GM10847 (cell line): ENCODE measurements around the gene SORL1.

Experiments used
- POLR2A ChIP-seq: IDR thresholded peaks from 2 replicates; pipeline ENCODE4 v1.6.1; 2011; ENCODE audit not compliant: insufficient read length; ENCODE audit errors: extremely low read depth

Gene SORL1

DNA sequence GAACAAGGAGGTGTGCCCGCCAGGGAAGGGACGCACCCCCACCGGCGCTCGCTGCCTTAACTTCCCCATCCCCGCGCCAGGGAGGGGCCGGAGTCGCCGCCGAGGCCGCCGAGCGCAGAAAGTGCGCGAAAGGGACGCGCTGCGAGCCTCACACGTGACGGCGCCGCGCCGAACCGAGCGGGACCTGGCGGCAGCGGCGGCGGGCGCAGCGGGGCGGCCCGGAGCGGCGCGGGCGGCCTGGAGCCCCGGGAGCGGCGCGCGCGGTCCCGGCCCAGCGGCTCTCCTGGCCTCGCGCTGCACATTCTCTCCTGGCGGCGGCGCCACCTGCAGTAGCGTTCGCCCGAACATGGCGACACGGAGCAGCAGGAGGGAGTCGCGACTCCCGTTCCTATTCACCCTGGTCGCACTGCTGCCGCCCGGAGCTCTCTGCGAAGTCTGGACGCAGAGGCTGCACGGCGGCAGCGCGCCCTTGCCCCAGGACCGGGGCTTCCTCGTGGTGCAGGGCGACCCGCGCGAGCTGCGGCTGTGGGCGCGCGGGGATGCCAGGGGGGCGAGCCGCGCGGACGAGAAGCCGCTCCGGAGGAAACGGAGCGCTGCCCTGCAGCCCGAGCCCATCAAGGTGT lies at the start of gene SORL1:
SORL1 (plus strand) TSS at position 329 of the 623 bp plus-strand sequence; CDS start at position 347, 18 bp downstream.
- TF ChIP-seq POLR2A: peak; percentile 38

DNA sequence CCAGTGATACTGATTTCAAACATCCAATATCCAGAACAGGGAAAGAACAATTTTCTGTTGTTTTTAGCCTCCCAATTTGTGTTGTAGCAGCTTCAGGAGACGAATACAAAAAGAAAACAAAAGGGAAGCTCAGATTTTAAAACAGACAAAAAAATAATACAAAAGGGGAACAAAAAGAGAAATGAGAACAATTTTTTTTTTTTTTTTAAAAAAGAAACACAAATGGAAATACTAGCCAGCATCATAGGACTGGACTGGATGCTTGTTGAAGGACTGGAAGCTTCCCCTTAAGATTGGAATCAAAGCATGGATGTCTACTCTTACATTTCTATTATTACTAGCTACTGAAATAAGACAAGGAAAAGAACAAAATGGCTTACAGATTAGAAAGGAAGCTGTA lies 46.5 kb upstream of the SORL1 start:
- no peak for TF ChIP-seq POLR2A

DNA sequence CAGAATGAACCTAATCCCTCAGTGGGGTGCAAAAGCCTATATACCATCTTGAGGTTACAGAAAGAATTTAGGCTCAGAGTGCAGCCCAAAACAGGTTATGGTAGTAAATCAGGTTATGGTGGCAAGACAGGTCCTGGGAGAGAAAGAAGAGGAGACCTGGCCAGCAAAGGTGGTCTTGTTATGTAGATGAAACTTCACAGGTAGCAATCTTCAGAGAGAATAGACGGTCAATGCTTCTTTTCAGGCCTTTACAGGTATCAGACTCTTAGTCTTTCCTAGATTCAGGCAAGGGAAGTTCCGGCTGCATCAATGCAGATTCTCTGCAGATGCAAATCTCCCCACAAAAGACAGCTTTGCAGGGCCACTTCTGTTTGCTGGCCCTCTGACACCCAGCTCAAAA lies 45.8 kb upstream of the SORL1 start:
- no peak for TF ChIP-seq POLR2A

DNA sequence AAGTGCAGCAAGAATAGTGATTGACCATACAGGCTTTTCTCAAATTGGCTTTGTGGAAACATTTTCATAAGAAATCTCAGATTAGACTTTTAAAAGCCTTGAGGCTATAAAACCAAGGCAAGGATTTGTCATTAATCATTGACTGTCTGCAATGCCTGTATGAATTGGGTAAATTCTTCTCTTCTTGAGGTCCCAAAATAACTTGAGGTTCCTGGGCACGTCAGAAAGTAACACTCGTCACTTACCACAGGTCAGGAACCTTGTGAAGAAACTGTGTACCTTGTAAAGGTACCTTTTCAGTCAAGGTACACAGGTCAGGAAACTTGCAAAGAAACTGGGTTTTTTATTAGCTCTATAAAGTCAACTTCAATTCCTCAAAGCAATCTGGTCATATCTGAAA lies 43.3 kb upstream of the SORL1 start:
- no peak for TF ChIP-seq POLR2A

DNA sequence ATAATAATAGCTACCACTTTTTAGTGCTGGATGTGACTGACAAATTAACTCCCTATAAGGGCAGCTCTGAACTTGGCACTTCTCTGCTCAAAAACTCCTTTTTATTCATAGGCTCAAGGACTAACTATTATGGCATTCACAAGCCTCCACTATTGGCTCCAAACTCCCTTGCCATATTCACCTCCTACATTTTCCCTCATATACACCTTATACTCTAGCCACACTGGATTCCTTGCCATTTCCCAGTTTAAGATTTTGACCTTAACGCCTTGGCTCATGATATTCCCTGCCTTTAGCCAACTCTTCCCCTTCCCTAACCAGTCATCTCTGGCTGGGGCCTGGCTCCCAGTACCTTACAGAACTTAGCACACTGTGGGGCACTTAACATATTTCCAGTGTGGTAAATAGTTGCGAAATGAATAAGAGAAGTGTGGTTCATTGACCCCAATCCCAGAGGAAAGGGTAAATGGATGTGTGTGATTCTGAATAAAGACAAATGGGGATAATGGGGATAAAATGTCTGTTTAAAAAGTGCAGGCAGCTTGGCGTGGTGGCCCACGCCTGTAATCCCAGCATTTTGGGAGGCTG lies 40.0 kb upstream of the SORL1 start:
- no peak for TF ChIP-seq POLR2A

GRCh38 chr11:121412711-121413415 lies 39.3 kb upstream of the SORL1 start:
- TF ChIP-seq POLR2A: no peak

DNA sequence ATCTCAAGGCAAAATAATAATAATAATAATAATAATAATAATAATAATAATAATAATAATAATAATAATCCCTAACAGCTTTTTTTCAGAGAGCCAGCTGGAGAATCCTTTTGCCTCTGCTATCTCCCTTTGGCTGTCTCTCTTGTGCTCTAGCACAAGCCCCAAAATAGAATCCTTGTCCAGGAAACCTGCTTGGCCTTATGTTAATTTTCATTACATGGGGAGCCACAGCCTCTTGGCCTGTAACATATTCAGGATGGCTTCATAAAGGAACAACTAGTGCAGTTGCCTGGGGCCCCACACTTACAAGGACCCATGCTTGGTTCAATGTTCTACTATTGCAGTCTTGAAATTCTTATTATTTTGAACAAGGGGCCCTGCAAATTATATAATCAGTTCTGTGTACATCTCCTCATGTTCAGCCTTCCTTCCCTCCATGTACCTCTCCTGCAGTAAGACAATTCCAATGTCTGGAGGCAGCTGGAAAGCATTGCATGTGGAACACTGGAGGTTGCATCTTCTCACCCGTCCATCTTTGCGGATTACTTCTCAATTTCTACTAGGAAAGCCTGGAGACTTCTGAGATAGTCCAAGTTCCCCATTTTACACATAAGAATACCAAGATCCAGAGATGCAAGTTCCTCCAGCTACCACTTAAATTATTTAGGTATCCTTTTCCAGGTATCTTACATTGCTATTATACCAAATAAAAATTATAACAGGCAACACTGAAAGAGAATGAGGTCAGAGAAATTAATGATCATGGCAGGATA lies 37.8 kb upstream of the SORL1 start:
- no peak for TF ChIP-seq POLR2A

DNA sequence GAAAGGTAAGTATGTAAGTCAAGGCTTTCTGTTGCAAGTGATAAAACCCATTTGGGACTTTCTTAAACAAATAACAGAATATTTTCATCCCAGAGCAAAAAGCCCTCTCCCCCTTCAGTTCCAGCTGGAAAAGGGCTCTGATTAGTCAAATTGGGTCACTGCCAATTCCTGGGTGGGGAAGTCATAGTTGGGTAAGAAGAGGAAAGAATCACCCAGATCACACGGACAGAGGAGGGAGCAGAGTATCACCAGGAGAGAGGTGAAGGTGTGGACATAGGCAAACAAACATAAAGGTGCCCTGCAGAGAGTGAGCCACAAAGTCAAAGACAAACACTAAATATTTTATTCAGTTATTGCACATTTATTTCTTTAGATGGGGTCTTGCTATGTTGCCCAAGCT lies 36.3 kb upstream of the SORL1 start:
- no peak for TF ChIP-seq POLR2A

- TF ChIP-seq POLR2A: no peak
Observed at GRCh38 chr11:121417055-121417551, 35.0 kb upstream of the SORL1 start.

- TF ChIP-seq POLR2A: no peak
Observed at GRCh38 chr11:121417607-121418006, 34.5 kb upstream of the SORL1 start.

GRCh38 chr11:121418625-121419114 lies 33.4 kb upstream of the SORL1 start:
- no peak for TF ChIP-seq POLR2A

- no peak for TF ChIP-seq POLR2A
Observed at GRCh38 chr11:121419836-121420235, 32.3 kb upstream of the SORL1 start.

GRCh38 chr11:121420398-121420797 lies 31.7 kb upstream of the SORL1 start:
- no peak for TF ChIP-seq POLR2A

DNA sequence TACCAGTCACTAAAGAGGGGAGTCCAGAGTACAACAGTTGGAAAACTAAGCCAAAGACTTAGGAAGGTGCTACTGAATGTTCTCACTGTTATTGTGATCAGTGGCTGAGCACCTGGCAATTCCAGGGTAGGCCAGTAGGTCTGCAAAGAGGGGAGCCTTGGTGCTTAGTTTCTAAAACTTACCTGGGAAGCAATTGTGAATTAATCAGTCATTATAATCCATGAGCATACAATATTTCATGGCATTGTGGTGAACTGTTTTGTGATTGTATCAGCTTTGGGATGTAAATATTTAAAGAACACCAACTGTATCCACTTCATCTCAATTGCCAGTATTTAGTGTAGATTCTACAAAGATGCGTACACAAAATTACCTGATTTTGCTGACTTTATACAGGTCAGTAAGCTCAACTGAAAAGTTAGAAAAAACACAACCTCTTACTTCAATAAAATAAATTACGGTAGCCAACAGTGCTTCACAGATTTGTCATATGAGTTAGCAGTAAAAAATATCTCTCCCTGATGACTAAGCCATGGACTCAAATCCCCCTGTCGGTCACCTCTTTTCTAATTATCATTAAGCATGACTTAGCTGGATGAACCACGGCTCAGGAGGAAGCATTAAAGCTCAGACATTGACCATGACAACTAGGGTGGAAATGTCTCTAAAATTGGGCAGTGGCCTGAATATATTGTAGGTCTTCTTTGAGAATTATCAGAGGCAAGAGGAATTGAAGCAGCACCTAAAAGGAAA lies 30.8 kb upstream of the SORL1 start:
- no peak for TF ChIP-seq POLR2A

DNA sequence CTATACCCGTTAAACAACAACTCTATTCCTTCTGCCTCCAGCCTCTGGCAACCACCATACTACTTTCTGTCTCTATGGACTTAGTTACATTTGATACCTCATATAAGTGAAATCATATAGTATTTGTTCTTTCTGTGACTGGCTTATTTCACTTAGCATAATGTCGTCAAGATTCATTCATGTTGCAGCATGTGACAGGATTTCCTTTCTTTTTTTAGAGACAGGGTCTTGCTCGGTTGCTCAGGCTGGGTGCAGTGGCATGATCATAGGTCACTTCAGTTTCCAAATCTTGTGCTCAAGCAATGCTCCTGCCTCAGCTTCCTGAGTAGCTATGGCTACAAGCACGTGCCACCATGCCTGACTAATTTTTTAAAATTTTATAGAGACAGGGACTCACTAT lies 29.4 kb upstream of the SORL1 start:
- no peak for TF ChIP-seq POLR2A

GRCh38 chr11:121425828-121426227 lies 26.3 kb upstream of the SORL1 start:
- no peak for TF ChIP-seq POLR2A
